Ishikawa (cell line): ENCODE data around the gene SPAG9.

Experiments used
- EGR1 ChIP-seq: IDR thresholded peaks from 2 replicates; pipeline ENCODE4 v1.6.1; 2012
- EP300 ChIP-seq: IDR thresholded peaks from 2 replicates; pipeline ENCODE4 v1.6.1; 2012; ENCODE audit warnings: borderline replicate concordance
- FOXM1 ChIP-seq: IDR thresholded peaks from 2 replicates; pipeline ENCODE4 v1.6.1; 2012; ENCODE audit warnings: low read depth, borderline replicate concordance
- RAD21 ChIP-seq: IDR thresholded peaks from 2 replicates; pipeline ENCODE4 v1.6.1; 2012; ENCODE audit warnings: low read depth
- TAF1 ChIP-seq: IDR thresholded peaks from 2 replicates; pipeline ENCODE4 v1.6.1; 2012; ENCODE audit warnings: low read depth, mild to moderate bottlenecking
- TCF12 ChIP-seq: IDR thresholded peaks from 2 replicates; pipeline ENCODE4 v1.6.1; 2012; ENCODE audit warnings: low read depth
- YY1 ChIP-seq: IDR thresholded peaks from 2 replicates; pipeline ENCODE4 v1.6.1; 2012; ENCODE audit warnings: low read depth
- ZBTB7A ChIP-seq: IDR thresholded peaks from 2 replicates; pipeline ENCODE4 v1.6.1; 2012; ENCODE audit warnings: low read depth
- TF ChIP-seq, protein P1 (sequence below): IDR thresholded peaks from 2 replicates; pipeline ENCODE4 v1.6.1; 2012; ENCODE audit warnings: low read depth, mild to moderate bottlenecking
- TF ChIP-seq, protein P2 (sequence below): IDR thresholded peaks from 2 replicates; pipeline ENCODE4 v1.6.1; 2012
- TF ChIP-seq, protein P3 (sequence below): IDR thresholded peaks from 2 replicates; pipeline ENCODE4 v1.6.1; 2012

DNA sequence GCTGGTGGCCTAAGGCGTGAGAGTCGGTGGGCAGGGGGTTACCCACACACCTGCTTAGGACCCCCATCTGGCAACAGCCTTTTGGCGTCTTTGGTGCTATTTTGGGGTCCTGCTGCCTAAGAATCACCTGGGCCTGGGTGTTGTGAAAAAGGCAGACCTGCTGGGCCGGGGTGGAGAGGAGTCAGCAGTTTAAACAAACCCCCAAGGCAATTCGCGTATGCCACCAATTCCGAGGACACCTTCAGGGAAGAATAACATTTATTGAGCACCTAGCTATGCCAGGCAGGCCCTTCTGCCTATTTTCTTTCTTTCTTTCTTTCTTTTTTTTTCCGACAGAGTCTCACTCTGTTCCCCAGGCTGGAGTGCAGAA is 200.6 kb downstream of the SPAG9 start:
- TF ChIP-seq, protein P1, sequence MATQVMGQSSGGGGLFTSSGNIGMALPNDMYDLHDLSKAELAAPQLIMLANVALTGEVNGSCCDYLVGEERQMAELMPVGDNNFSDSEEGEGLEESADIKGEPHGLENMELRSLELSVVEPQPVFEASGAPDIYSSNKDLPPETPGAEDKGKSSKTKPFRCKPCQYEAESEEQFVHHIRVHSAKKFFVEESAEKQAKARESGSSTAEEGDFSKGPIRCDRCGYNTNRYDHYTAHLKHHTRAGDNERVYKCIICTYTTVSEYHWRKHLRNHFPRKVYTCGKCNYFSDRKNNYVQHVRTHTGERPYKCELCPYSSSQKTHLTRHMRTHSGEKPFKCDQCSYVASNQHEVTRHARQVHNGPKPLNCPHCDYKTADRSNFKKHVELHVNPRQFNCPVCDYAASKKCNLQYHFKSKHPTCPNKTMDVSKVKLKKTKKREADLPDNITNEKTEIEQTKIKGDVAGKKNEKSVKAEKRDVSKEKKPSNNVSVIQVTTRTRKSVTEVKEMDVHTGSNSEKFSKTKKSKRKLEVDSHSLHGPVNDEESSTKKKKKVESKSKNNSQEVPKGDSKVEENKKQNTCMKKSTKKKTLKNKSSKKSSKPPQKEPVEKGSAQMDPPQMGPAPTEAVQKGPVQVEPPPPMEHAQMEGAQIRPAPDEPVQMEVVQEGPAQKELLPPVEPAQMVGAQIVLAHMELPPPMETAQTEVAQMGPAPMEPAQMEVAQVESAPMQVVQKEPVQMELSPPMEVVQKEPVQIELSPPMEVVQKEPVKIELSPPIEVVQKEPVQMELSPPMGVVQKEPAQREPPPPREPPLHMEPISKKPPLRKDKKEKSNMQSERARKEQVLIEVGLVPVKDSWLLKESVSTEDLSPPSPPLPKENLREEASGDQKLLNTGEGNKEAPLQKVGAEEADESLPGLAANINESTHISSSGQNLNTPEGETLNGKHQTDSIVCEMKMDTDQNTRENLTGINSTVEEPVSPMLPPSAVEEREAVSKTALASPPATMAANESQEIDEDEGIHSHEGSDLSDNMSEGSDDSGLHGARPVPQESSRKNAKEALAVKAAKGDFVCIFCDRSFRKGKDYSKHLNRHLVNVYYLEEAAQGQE = no peak
- TF ChIP-seq RAD21 (no peak), EP300 (no peak), YY1 (no peak), EGR1 (no peak), TCF12 (no peak), TAF1 (no peak), FOXM1 (no peak), ZBTB7A (no peak)
- TF ChIP-seq, protein P2, sequence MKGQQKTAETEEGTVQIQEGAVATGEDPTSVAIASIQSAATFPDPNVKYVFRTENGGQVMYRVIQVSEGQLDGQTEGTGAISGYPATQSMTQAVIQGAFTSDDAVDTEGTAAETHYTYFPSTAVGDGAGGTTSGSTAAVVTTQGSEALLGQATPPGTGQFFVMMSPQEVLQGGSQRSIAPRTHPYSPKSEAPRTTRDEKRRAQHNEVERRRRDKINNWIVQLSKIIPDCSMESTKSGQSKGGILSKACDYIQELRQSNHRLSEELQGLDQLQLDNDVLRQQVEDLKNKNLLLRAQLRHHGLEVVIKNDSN = no peak
- TF ChIP-seq, protein P3, sequence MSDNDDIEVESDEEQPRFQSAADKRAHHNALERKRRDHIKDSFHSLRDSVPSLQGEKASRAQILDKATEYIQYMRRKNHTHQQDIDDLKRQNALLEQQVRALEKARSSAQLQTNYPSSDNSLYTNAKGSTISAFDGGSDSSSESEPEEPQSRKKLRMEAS = no peak
